GM21737 (cell line): ENCODE results near the gene HPD.
A peak's percentile ranks its signal among the peaks of the same experiment; 100 is the strongest.

Experiments
- ATAC-seq: cut with Tn5 transposase; IDR thresholded peaks from one replicate; pipeline ENCODE4 v1.9.1; 2021; ENCODE audit warnings: mild to moderate bottlenecking, moderate library complexity; ENCODE audit not compliant: unreplicated experiment

The HPD gene

GRCh38 chr12:121812320-121812871 lies 46.3 kb downstream of the HPD start:
- ATAC-seq: peak; percentile 7

GRCh38 chr12:121811434-121812319 lies 47.0 kb downstream of the HPD start:
- ATAC-seq: peak; percentile 74

DNA sequence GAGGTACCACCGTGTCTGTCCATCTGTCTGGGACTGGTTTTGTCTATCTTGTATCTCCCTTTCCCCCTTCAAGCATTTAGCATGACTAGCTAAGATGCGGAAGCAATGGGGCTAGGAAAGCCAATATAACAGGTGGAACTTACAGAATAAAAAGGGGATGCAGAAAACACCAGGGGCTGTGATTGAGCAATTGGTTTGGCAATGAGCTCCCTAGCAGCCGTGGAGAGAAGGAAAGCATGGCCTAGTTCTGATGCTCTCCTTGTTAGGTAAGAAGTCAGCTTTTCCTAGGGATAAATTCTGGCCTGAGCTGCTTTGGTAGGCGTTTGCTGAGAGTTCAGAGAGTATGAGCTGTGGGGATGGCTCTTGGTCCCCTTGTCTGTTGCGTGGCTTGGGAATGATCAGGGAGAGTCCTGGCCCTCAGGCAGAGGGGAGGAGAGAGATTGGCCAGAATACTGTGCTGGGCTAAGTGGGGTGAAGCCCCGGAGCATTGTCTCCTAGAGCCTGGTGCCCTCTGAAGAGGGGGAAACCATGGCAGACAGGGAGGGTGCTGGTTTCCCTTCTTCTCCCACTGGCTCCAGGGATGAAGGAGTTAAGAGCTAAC lies 47.7 kb downstream of the HPD start:
- ATAC-seq: no peak

- no peak for ATAC-seq
These were observed 48.3 kb downstream of the HPD start for GRCh38 chr12:121810234-121810817.

GRCh38 chr12:121809712-121810116 lies 48.9 kb downstream of the HPD start:
- ATAC-seq: no peak

DNA sequence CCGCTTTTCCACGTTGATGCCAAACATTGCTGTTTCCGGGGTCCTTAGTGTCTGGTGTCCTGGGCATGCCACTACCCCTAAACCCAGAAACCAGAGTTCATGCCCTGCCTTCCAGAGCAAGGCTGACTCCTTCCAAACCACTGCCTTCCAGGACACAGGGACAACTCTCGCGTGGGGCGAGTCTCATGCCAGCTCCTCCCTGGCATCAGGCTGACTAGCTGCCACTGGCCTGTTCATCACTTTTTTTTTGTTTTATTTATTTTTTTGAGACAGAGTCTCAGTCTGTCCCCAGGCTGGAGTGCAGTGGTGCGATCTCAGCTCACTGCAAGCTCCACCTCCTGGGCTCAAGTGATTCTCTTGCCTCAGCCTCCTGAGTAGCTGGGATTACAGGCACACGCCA lies 50.0 kb downstream of the HPD start:
- no peak for ATAC-seq

DNA sequence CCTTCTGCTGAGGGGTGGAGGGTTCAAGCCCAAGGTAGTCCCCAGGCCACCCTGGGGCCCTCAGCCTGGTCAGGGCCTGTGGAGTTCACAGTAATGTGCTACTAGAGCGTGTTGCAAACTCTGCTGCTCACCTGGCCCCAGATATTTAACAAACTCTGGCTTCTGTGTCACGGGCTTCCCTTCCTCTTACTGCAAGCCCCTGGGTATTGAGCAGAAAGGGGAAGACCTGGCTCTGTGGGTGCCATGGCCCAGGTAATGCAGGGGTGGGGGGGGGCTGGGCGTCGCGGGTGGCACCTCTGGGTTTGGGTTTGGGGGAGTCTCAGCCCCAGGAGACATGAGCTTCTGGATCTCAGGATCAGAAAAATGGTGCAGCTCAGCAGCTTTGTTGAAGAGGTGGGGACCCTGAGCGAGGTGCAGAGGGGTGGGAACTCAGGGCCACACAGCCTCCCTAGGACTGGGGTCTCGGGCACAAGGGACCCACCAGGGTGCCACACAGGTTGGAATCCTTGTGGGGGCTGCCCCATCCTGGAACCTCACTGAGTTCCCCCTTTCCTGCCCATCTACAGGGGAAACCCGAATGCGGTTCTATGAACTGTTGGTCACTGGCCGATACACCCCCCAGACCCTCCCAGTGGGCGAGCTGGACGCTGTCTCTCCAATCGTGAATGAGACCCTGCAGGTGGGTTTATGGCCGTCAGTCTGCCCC lies 50.9 kb downstream of the HPD start:
- ATAC-seq: no peak

GRCh38 chr12:121806546-121807423 lies 51.9 kb downstream of the HPD start:
- ATAC-seq: no peak

GRCh38 chr12:121806009-121806545 lies 52.6 kb downstream of the HPD start:
- no peak for ATAC-seq

DNA sequence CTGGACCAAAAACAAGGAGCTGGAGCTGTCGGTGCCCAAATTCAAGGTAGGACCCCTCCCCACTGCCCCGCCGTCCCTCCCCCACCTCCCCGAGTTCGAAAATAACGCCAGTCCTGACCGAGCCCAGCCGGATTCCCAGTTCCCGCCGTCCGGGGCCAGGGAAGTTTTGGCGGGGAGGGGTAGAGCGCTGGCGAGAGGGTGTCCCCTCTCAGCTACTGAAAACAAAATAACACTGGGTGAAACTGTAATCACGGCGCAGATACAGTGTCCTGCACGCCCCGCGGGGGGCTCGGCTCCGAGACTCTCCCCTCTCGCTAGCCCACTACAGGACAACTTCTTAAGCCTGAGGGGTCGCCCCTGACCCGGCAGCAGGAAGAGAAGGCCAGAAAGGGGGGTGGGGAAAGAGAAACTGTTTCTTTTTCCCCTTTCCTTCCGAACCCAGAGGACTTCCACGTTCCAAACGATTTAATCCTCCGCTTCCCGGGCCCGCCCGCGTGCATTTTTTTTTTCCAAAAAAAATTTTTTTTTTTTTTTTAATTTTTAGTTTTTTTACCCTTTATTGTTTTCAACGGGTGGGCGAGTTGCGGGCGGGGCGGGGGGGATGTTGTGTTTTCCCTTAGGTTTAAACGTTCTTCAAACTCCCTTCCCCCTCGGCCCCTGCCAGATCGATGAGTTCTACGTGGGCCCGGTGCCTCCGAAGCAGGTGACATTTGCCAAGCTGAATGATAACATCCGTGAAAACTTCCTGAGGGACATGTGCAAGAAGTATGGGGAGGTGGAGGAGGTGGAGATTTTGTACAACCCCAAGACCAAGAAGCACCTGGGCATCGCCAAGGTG lies 53.3 kb downstream of the HPD start:
- no peak for ATAC-seq

DNA sequence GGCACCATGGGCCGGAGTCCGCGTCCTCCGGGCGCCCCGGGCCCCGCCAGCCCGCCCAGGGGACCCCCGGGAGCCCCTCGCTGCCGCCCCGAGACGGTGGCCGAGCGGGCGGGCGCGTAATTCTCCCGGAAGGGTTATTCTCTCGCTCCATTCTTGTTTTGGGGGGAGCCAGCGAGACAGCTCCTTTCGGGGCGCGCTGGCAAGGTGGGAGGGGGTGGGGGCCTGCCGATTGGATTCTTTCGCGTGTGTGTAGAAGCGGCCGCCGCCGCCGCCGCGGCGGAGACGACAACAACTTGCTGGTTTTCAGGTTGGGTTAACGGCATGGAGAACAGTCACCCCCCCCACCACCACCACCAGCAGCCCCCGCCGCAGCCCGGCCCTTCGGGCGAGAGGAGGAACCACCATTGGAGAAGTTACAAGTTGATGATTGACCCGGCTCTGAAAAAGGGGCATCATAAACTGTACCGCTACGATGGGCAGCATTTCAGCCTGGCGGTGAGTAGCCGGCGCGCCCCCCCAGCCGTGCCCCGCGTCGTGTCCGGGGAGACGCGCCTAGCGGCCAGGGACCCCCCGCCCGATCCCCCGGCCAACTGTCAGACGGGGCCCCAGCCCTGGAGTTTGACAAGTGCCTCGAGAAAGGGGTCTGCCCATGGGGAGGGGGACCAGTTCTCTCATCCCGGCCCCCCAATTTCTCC lies 54.1 kb downstream of the HPD start:
- no peak for ATAC-seq

DNA sequence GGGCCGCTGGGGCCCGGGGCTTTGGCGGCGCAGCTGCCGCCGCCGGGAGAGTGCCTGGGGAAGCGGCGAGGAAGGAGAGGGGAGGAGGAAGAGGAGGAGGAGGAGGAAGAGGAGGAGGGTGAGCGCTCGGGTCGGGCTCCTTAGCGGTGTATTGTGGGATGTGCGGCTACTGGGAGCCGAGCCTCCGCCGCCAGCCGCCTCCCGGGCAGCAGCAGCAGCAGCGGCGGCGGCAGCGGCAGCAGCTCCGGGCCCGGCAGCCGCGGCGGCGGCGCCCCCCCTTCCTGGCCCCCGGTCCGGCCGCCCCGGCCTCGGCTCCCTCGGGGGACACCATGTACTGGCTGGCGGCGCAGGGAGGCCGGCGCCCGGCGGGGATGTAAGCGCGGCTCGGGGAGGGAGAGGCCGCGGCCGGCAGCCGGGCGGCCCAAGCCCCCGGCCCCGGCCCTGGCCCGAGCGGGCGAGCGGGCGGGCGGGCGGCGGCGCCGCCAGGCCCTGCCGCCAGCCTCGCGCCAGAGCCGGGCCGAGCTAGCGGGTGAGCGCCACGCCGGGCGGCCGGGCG lies 54.7 kb downstream of the HPD start, which contains the start of gene SETD1B:
Gene SETD1B, plus strand, starts transcription at position 149 of the 556 bp plus-strand sequence. CDS start 729 bp downstream, outside the sequence.
- ATAC-seq: no peak

DNA sequence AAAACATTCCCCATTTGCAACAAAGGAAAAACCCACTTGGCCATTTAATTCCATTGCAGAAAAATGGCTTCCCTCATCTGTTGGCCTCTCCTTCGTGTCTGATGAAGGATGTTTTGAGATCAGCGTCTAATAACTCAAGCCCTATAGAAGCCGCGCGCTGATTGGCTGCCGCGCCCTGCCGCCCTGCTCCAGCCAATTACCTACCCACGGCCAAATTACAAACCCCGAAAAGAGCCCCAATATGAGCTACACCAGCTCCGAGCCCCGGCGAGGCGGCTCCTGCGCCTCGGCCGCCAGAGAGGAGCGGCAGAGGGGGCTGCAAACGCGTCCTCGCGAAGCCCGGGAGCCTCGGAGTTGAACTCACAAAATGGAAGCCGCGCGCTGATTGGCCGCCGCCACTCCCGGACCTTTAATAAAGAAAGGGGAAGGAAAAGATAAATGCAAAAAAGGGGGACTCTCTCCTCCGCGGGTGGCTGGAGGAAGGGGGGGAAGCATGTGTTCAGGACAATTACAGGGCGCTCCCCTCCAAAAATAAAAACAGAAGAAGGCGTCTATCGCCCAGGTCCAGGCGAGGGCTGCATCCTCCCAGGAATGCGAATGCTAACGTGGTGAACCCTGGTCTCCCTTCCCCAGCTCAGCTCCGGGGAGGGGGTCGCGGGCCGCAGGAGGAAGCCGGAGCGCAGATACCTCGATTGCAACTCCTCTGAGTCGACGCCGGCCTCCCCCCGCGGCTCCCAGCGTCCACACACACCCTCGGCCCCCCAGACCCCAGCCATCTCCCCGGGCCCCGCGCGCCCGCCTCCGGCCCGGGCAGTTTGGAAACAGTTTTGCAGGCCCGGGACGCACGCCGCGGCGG lies 55.6 kb downstream of the HPD start:
- peak; percentile 41 for ATAC-seq

GRCh38 chr12:121802485-121802842 lies 56.2 kb downstream of the HPD start:
- no peak for ATAC-seq

DNA sequence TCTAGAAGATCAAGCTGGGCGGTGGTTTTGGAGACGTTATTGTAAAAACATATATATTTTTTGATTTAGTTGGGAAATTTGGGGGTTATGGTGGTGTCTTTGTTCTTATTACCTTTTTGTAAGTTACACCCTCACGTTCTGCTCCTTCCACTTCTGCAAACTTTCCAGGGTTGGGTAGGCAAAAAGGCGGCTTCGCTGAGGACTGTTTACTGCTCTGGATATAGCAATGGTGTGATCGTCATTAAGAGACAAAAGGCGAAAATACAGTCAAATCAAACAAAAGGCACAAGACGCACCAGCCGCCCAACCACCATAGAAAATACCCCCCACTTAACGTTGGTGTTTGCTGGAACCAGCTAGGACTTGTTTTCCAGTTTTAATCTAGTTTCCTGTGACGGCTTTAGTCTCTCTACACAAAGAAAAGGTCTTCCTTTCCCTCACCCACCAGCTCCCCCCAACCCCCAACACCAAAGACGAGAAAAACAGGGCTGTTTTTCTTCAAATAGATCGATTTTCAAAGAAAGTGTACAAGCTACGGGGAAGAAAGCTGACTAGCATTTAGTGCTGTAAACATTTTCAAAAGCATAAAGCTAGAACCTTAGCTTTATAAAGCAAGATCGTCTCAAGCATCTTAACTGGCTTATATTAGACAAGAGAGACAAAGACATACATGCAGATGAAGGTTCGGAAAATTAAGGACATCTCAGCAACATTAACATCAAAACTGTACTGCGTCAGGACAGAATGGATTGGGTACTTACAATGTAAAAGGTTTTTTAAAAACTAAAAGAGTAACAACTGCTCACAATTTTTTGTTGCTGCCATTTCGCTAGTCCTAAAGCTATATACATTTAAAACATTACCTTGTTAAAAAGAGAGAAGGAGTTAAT lies 56.8 kb downstream of the HPD start:
- ATAC-seq: no peak
